NT2/D1 (cell line): ENCODE results near the gene ZCCHC14.

Experiments used
- SUZ12 ChIP-seq: IDR thresholded peaks from 2 replicates; pipeline ENCODE4 v1.6.1; 2011; ENCODE audit not compliant: insufficient read length, insufficient read depth; ENCODE audit errors: extremely low read depth
- YY1 ChIP-seq: IDR thresholded peaks from 2 replicates; pipeline ENCODE4 v1.6.1; 2011; ENCODE audit not compliant: insufficient read length, insufficient read depth
- ZNF274 ChIP-seq: IDR thresholded peaks from 2 replicates; pipeline ENCODE4 v1.6.1; 2011; ENCODE audit warnings: mild to moderate bottlenecking, low read depth, low read length

- TF ChIP-seq SUZ12 = no peak
- TF ChIP-seq ZNF274 = no peak
- no peak for TF ChIP-seq YY1
Observed at GRCh38 chr16:87502308-87502969, 9.6 kb upstream of the ZCCHC14 start.
